HG02870 (cell line): ENCODE measurements around the gene PRODH2.
"Not testable (repeated sequence)": the region's sequence is repeated elsewhere in the genome, so short reads cannot be mapped to it uniquely, and the experiment has no call there.

Source experiments
- ATAC-seq: cut with Tn5 transposase; IDR thresholded peaks from one replicate; pipeline ENCODE4 v1.9.1; 2021; ENCODE audit warnings: mild to moderate bottlenecking, moderate library complexity; ENCODE audit not compliant: unreplicated experiment

The PRODH2 gene

DNA sequence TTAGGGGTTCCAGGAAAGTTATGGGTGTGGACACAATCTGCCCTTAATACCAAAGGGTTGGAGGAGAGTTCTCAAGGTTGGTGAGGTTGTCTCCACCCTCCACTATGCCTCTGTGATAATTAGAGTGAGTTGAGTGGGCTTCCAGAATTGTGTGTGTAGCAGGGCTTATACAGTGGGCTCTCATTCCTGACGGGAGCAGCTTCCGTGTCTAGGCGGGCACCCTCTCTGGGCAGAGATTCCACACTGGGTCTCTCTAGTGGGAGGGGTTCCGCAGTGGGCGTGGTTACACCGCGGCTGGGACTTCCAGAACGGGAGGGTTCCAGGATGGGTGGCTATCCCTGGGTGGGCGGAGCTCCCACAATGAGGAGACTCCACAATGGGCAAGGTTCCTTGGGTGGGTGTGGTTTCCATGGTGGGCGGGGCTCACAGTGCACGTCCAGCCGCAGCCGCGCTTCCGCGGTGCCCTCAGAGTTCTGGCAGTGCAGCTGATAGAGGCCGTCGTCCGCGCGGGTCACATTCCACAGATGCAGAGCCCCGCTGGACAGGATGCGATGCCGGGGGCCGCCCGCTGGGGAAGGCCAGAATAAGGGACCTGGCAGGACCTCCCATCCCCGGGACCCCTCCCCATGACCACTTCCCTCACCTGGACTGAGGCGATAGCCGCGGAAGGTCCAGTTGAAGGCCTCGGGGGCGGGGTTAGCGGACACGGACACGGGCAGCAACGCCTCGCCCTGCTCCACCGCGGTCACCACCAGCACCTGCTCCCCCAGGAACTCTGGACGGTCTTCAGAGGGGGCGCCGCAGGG, 31.2 kb upstream of the PRODH2 start:
- ATAC-seq: no peak

DNA sequence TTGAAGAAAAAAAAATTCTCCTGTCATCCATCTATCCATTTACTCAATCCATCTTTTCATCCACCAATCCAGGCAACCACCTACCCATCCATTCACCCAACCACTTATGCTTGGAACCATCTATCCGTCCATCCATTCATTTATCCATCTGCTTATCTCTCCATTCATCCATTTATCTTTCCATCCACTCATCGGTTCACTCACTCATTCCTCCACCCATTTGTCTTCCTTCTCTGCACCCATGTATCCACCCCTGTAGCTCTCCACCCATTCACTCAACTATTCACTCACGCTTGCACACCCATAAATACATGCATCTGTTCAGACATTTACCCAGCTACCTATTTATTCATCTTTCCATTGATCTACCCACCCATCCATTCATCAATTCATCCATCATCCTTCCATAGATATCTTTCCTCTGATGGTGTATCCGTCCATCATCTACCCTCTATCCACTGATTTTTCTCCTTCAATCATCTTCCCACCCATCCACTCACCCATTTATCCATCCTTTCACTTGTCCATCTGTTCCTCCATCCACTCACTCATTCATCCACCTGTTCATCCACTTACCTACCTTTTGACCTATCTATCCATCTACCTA, 30.1 kb upstream of the PRODH2 start:
- no peak for ATAC-seq

DNA sequence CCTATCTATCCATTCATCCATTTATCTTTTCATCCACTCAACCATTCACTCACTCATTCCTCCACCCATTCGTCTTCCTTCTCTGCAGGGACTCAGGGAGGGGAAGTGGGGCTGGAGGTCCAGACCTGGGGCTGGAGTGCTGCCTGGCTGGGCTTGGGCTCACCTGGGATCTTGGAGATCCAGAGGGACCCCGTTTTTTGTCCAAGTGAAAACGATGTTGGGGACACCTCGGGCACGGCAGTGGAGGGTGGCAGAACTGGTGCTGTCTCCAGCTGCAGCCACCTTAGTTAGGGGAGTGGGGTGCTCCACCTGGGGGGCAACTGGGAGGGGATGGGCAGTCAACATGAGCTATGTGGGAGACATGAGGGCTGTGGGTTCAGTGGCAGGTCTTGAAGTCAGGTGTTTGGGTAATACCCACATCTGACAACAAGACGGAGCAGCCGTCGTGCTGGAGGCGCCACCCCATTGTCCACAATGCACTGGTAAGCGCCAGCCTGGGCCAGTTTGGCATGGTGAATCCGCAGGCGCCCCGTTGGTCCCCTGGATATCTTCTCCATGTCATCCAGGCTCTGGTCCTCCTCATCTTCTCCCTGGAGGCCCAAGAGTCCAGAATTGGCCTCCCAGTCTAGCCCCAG, 29.4 kb upstream of the PRODH2 start:
- no peak for ATAC-seq

DNA sequence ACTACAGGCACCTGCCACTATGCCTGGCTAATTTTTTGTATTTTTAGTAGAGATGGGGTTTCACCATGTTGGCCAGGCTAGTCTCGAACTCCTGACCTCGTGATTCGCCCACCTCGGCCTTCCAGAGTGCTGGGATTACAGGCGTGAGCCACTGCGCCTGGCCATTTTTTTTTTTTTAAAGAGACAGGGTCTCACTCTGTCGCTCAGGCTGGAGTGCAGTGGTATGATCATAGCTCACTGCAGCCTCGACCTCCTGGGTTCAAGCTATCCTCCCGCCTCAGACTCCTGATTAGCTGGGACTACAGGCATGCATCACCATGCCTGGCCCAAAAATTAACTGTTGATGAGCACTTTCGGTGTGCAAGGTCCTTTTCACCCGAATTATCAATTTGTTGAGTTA, 23.5 kb upstream of the PRODH2 start:
- ATAC-seq: not testable (repeated sequence)

DNA sequence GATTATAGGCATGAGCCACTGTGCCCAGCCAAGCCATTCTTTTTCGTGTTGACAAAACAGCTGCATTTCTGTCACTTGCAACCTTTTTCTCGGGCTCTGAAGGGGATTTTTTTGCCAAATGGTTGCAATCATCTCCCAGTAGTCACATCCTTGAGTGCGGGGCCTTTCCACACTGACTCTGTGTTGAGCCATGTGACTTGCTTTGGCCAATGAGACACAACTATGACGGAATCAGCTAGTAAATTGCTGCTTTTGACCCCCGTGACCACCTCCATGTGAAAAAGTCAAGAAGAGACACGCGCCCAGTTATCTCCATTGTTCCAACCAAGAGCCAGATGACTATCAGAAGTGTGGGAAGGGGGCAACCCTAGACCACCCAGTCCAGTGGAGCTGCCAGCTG, 21.3 kb upstream of the PRODH2 start:
- no peak for ATAC-seq

DNA sequence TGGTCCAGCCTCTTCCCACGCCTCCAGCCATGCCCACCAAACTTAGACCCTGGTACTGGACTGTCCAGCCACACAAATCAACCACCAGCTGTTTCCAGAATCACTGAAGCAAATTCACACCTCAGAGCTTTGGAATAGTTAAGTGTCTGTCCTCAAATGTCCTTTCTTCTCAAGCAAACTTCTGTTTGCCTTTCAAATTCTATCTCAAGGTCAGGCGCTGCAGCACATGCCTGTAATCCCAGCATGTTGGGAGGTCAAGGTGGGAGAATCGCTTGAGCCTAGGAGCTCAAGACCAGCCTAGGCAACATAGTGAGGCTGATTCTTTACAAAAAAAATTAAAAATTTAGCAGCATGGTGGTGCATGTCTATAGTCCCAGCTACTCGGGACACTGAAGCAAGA, 19.4 kb upstream of the PRODH2 start:
- ATAC-seq: no peak

DNA sequence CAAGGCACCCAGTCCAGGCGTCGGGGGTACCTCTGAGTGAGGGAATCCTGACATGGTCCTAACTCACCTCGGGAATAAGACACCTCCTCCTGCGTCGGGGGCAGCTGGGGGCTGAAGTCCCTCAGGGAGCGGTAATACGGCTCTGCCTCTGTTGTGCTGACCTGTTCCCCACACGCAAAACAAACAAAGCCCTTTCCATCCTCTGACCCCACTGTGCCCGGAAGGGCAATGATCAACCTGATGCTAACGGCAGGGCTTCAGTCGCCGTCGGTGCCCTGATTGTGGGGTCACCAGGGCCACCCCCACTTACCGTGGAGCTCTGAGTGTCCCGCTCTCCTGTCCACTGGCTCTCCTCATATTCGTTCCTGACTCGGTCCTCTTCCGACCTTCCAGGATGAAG, 18.3 kb upstream of the PRODH2 start:
- ATAC-seq: no peak

DNA sequence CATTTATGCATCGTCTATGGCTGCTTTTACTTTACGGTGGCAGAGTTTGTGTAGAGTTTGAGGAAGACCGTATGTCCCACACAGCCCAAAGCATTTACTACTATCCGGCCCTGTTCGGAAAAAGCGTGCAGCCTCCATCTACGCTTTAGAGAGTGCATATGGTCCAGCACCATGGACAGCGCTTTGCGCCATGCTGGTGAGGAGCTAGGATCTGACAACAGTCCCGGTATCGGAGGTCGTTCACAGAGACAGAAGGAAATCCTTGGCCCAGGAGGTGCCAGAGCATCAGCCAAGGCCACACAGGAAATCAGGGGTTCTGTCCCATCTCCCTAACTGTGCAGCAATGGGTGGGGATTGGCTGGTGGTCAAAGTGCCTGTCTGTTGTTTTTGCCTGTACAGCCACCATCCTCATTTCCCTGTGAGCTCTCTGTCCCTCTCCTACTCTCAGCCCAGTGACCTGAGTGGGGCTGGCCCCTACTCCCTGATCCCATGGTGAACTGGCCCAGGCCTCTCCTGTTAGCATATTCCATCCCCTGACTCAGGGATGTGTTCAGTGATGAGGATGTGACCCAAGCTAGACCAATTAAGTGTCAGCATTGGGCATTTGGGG, 16.2 kb upstream of the PRODH2 start:
- no peak for ATAC-seq

DNA sequence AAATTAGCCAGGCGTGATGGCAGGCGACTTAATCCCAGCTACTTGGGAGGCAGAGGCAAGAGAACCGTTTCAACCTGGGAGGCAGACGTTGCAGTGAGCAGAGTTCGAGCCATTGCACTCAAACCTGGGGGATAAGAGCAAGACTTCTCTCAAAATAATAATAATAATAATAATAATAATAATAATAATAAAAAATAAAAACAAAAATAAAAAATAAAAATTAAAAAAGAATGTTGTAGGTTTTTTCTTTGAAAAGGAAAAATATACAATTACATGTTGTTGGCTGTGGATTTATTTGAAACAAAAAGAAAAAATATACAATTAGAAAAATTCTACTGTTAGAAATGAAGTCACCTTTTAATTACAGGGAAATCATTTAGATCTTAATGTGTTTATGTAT, 11.5 kb upstream of the PRODH2 start:
- no peak for ATAC-seq

DNA sequence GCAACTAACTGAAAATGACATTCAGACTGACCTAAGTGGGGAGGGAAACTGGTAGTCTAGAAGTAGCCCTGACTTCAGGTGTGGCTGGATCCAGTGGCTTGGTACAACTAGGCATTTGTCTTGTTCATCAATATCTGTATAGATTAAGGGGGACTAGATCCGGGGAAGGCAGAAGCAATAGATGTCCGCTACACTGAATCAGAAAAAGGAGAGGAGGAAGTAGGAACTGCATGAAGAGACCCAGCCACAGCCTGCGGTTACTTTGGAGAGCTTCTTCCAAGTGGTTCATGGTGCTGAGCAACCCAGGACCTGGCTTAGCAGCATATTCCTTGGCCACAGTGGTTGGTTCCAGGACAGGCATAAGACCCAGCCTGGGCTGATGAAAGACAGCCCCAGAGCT, 9.9 kb upstream of the PRODH2 start:
- no peak for ATAC-seq

DNA sequence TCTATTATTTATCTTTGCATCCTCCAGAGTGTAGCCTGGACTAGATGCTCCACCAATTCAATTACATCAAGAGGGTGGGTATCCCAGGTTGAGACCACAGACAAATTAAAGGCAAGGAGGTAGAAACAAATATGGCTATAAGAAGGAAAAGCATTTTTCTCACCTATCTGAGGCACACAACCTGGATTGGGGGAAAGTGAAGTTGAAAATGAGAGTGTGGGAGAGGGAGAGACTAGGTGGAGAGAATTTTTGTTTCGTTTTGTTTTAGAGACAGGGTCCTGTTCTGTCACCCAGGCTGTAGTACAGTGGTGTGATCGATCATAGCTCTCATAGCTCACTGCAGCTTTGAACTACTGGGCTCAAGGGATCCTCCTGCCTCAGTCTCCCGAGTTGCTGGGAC, 5.8 kb upstream of the PRODH2 start:
- ATAC-seq: no peak

DNA sequence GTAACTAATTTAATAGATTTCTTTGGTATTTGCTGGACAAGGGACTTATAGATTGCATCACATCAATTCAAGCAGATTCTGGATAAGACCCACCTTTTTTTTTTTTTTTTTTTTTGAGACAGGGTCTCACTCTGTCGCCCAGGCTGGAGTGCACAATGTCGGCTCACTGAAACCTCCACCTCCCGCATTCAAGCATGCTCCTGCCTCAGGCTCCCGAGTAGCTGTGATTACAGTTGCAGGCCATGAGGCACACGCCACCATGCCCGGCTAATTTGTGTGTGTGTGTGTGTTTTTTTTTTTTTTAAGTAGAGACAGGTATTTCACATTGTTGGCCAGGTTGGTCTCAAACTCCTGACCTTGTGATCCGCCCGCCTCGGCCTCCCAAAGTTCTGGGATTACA, 4.2 kb upstream of the PRODH2 start:
- ATAC-seq: no peak

DNA sequence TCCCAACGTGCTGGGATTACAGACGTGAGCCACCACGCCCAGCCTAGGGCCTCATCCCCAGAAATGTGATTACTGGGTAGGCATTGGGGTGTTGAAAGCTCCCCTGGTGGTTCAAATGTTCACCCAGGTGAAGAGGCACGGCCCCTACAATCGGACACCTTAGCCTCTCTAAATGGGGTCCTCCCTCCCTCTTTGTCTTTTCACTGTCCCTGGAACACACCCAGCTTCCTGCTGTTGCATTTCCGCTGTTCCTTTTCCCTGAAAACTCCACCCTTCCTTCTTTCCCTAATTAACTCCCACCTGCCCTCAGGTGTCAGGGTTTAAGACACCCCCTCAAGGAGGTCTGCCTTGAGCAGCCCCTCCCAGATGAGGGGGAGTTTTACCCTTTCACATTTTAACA, 3.6 kb upstream of the PRODH2 start:
- ATAC-seq: no peak

DNA sequence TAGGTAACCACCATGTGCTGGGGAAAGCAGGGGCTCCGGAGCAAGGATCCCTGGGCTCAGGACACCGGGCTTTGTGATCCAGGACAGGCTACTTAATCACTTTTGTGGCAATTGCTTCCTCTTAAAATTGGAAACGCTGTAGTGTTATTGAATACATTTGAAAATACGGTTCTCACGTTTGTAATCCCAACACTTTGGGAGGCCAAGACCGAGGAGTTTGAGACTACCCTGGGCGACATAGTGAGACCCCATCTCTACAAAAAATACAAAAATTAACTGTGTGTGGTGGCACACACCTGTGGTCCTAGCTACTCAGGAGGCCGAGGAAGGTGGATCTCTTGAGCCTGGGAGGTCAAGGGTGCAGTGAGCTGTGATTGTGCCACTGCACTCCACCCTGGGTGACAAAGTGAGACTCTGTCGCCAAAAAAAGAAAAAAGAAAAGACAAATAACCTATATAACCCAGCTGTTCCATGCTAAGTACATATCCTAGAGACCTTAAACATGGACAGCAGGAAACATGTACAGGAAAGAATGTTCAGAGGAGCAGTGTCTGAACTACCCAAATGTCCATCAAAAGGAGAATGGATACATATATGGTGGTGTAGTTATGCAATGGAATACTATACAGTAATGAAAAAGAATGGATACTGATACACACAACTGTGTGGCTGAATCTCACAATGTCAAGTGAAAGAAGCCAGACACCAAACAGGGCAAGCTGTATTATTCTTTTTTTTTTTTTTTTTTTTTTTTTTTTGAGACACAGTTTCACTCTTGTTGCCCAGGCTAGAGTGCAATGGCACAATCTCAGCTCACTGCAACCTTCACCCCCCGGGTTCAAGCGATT, 622 bp upstream of the PRODH2 start:
- no peak for ATAC-seq

DNA sequence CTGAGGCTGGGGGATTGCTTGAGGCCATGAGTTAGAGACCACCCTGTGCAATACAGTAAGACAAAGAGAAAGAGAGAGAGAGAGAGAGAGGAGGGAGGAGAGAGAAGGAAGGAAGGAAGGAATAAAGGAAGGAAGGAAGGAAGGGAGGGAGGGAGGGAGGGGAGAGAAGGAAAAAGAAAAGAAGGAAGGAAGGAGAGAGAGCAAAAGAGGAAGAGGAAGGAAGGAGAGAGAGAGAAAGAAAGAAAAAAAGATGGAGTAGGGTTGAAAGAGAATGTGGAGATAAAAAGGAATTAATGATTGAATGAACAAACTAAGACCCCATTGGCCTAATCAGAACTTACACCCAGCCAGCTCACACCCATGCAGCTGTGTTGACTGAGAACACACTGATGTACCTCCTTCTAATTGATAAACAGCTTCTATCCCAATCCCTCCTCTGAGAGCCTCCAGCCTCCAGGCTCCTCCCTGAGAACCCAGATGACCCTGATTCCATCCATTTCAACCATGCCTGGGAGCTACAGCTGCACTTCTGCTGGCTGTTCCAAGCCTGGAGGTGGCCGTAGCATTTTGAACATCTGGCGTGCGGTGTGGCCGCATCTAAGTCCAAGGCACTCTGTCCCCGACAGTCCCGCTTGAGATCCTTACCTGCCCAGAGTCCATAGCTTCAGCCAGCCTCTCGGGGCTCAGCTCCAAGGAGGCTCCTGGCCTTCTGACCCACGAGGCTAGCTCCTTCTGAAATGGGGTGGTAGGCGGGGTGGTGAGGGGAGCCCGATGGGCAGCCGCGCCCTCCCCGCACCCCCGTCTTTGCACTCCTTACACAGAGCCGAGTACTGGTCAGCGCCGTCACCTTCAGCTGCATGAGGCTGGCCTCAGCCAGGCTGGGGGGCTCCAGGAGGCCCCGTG, 1.1 kb downstream of the PRODH2 start:
- ATAC-seq: no peak

DNA sequence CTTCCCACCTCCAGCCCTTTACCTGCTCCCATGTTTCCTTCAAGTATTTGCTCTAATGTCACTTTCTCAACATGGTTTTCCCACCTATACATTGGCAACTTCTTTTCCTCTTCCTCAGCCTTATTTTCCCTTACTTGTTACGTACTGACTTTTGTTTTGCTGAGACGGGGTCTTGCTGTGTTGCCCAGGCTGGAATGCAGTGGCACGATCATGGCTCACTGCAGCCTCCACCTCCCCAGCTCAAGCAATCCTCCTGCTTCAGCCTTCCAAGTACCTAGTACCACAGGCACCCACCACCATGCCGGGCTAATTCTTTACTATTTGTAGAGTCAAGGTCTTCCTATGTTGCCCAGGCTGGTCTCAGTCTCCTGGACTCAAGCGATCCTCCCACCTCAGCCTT, 5.0 kb downstream of the PRODH2 start:
- ATAC-seq: no peak

DNA sequence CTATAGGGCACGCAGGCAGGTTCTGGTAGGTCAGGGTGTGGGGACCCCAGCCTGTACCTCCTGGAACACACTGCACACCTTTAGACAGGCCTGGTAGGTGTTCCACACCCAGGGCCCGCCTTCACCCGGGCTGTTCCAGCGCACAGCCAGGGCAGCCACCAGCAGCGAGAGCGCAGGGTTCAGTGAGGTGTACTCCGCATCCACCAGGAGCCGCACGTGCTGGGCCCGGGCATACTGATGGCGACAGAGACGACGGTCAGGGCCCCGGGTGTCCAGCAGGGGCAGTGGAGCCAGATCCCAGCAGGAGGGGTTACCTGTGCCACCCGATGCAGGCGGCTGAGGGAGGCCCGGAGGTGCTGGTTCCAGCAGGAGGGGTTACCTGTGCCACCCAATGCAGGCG, 6.0 kb downstream of the PRODH2 start:
- no peak for ATAC-seq

DNA sequence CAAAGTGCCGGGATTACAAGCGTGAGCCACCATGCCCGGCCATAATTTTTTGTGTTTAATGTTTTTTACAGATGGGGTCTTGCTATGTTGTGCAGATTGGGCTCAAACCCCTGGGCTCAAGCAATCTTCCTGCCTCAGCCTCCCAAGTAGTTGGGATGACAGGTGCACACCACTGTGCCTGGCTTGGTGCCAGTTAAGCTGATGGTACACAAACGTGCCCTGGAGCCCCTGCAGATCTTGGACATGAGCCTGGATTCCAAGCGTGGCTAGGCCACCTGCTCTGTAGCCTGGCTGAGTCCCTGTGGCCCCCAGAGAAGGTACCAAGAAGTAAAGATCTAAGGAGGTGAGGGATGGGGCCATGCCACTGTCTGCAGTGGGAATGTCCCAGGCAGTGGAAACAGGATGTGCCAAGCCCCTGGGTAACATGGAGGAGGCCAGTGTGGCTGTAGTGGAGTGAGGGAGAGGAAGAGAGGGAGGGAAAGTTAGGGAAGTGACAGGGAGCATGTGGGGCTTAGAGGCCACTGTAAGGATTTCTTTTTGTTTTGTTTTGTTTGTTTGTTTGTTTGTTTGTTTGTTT, 7.0 kb downstream of the PRODH2 start:
- no peak for ATAC-seq

DNA sequence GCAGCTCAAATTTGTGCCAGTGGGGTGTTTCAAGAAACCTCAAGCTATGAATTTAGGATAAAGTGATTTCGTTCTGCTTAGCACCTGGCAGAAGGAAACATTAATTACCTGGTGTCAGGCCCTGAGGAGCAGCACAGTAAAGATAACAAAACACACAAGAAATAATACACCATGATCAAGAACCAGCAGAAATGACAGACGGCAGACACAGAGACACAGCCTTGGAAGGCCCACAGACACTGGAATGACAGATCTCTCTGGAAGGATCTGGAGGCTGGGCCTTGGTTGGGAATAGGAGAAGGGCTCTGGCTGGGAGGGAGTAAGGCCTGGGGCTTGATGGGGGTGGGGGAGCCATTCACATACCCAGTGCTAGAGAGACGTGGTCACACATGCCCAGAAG, 10.8 kb downstream of the PRODH2 start:
- no peak for ATAC-seq

DNA sequence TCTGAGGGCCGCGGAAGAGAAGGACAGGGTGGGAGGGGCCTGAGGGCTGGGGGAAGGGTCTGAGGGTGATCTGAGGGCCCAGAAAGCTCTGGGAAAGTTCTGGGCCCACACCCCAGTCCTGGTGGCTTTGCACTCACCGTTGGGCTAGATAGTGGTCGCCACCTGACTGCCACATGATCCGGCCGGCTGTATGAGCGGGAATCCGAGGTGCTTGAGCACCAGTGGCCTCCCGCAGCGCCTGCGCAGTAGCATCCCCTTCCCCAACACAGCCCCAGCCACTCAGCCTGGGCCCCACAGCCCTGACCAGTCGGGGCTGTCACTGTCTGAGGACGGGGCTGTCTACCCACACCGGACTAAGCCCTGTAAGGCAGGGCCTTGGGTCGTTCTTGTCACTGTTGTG, 15.0 kb downstream of the PRODH2 start:
- no peak for ATAC-seq
